ENCODE measurements around the gene NUDT11. TPM values are rescaled to one million over a fixed set of nuclear protein-coding genes. Genes with fewer than 3 reads are reported as not detected.

NUDT11 gene
- total RNA-seq: 1 to 10 TPM in 2 of 4 donors, under 1 TPM in 1, not detected in 1; 0.82 to 2.7 (median 2.0) TPM

DNA sequence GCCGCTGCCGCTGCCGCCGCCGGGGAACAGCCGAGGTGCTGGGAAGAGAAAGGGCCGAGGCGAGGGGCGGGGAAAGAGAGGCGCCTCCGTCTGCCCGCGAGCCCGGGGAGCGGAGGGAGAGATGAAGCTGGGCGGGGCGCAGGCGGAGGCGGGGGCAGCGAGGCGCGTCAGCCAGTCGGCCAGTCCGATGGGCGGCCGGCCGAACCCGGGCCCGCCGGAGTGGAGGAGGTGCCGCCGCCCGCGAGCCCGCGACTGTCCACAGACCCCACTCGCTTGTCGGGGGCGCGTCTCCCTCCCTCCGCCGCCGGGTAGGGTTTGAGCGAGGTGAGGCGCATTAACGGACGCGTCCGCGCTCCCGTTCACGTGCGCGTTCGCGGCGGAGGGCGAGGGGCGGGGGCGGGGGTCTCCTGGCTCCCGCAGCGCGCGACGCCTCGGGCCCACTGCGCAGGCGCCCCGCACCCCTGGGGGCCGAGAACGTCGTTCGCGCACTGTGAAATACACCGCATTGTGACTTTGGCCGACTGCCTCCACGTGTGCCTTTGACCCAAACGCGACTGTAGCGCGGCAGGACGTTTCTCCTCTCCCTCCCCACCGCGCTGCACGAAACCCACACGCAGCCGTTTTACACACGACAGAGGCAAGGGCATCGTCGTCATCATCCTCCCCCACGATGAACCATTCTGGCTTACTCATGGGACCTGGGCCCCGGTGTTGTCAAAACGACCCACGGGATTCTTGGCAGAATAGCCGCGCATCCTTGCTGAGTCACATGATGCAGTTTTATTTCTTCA lies at the start of gene NUDT11:
Gene NUDT11, minus strand, starts transcription at position 92 of the 791 bp plus-strand sequence. CDS start 148 bp downstream, outside the sequence.
- TF ChIP-seq, protein P1, sequence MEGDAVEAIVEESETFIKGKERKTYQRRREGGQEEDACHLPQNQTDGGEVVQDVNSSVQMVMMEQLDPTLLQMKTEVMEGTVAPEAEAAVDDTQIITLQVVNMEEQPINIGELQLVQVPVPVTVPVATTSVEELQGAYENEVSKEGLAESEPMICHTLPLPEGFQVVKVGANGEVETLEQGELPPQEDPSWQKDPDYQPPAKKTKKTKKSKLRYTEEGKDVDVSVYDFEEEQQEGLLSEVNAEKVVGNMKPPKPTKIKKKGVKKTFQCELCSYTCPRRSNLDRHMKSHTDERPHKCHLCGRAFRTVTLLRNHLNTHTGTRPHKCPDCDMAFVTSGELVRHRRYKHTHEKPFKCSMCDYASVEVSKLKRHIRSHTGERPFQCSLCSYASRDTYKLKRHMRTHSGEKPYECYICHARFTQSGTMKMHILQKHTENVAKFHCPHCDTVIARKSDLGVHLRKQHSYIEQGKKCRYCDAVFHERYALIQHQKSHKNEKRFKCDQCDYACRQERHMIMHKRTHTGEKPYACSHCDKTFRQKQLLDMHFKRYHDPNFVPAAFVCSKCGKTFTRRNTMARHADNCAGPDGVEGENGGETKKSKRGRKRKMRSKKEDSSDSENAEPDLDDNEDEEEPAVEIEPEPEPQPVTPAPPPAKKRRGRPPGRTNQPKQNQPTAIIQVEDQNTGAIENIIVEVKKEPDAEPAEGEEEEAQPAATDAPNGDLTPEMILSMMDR (IDR thresholded peaks at IDR 0.05; ENCODE audit: low read depth): no peak

DNA sequence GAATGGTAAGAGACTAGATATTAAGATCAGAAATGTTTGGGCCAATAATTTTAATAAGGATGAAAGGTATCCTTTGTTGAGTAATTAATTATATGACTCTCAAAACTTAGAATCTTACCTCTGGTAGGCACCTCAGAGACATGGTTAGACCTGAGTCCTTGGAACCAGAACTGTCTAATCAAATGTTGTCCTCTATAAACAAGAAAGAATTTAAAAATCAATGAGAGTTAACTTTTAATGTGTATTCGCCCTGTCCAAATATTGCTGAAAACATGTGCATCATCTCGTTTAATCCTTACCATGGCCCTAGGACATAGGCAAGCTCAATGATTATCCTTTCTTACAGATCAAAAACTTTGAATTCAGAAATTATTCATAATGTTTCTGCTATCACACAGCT lies 24.0 kb upstream of the NUDT11 start:
- TF ChIP-seq, protein P1 (IDR thresholded peaks at IDR 0.05; ENCODE audit: low read depth): no peak

DNA sequence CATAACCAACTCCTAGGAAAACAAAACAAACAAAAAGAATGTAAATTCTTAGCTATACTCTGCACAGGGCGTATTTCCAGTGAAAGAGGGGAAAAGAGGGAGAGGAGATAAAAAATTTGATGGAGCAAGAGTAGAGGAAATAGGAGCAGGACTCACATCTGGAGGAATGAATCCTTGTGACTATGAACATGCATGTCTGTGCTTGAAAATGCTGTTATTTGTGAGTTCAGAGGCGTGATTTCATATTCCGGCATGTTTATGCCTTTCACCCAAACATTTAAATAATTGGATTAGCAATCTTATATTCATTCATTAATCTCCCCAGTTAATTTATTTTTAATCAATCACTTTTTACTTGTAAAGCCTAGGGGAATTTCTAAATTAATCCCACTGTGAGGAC lies 11.2 kb upstream of the NUDT11 start:
- TF ChIP-seq, protein P1 (IDR thresholded peaks at IDR 0.05; ENCODE audit: low read depth): no peak

DNA sequence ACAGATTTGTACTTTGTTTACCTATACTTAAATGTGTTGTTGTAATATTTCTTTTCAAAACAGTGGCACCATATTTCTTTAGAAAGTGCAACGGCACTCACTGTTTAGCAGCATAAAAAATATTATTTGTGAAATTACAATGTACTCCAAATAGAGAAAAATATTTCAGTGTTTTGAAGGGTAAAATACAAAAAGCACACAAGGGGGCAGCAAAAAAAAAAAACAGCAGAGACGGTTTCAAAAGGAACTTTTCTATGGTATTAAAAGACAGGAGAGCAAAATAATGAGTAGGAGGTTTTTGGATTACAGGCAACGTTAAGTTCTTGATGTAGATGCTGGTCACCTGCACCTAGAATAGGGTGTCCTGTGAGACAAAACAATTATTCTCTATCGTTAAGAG lies 2.0 kb downstream of the NUDT11 start:
- TF ChIP-seq, protein P1 (IDR thresholded peaks at IDR 0.05; ENCODE audit: low read depth): no peak

DNA sequence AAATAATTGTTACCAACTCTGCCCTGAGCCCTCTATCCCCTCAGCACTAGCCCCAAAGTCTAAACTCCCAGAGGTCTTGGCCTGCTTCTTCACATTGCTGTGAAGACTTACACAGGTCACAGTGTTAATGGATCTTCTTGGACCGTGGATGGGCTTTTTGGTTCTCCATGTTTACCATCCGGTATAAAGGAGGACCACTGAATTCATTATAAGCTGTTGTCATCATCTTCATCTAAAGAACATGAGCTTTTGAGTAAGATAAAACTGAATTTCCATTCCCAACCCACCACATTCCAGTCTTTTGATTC lies 8.5 kb downstream of the NUDT11 start:
- TF ChIP-seq, protein P1 (IDR thresholded peaks at IDR 0.05; ENCODE audit: low read depth): no peak

DNA sequence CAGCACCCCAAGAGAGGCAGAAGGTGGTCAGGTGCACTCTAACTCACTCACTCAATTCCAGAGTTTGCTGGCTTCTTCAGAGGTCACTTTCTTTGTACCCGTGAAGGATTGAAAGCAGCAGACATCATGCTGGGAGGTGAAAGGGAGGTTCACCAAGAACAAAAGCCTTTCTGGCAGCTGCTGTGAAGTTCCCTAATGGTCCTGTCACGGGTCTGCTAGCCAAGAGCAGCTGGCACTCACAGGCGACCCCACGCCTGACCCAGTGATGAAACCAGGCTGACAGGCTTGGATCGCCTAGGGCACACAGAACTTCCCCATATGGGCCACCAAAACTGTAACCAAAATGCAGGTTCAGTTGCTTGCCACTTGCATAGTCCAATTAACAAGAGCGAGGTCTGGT lies 11.8 kb downstream of the NUDT11 start:
- TF ChIP-seq, protein P1 (IDR thresholded peaks at IDR 0.05; ENCODE audit: low read depth): no peak

DNA sequence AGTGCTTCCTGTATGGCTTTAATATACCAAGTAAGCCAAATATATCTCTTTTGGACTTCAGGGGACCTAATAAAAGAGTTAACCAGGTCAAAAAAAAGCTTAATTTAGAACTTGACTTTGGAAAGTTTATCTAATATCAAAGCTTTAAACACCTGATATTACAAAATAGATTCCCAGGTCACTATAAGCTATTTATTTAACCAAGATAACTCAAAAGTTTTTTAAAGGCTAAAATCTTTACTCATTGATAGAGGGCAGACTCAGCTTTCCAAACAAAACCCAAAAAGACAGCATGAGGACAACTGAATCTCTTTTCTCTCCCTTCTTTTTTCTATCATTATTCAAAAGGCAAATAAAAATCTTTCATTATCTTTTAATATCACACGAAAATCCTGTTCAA lies 19.5 kb downstream of the NUDT11 start:
- TF ChIP-seq, protein P1 (IDR thresholded peaks at IDR 0.05; ENCODE audit: low read depth): no peak

All from subcutaneous adipose tissue (tissue), 4 donors.